A549 (cell line): ENCODE data around the gene PPP1R8. TPM values are rescaled to one million over a fixed set of nuclear protein-coding genes. Genes with fewer than 3 reads are reported as not detected.

Experiments used
- ATAC-seq, 2 experiments: fragments of 200-7000 bp in 1 of 2; fragments of >200 bp in 1 of 2; cut with Nextera tagmentation in 1 of 2; cut with Tn5 transposase in 1 of 2; 3 replicates each; pipeline versions ENCODE4 v1.8.0 to v1.9.1; 2018 to 2020; ENCODE audit warnings: mild to moderate bottlenecking in 1 of 2, moderate library complexity in 1 of 2
- CTCF ChIA-PET: fragments of 300-600 bp; sonication (Branson Sonifier 250); formaldehyde crosslinking; extraction: SDS; loops from one replicate; lab custom pipeline; 2021; ENCODE audit warnings: antibody characterized with exemption, inconsistent platforms; lab: Yijun Ruan, JAX
- POLR2A ChIA-PET: fragments of 350-600 bp; formaldehyde crosslinking; extraction: SDS; loops from one replicate; lab custom pipeline; 2021; ENCODE audit warnings: antibody characterized with exemption, inconsistent platforms; lab: Yijun Ruan, JAX
- DNase-seq, 2 experiments: peaks; one replicate each; pipeline versions ENCODE4 v3.0.0 to v3.0.0-alpha.2; 2011 to 2016; ENCODE audit warnings: low read depth in 1 of 2, low spot score in 1 of 2
- FAIRE-seq: peaks from 2 replicates; lab custom pipeline; 2011; peaks lifted over from hg19 to GRCh38; lab: Jason Lieb, UNC
- H3K27ac ChIP-seq, 2 experiments: fragments of >200 bp; sonication (Bioruptor Twin); formaldehyde crosslinking; 3 replicates each; pipeline ENCODE4 v1.5.1; 2016 to 2017
- H3K4me1 ChIP-seq: fragments of >200 bp; sonication (Bioruptor Twin); formaldehyde crosslinking; 3 replicates; pipeline ENCODE4 v1.6.1; 2016
- H3K4me2 ChIP-seq: fragments of >200 bp; sonication (Bioruptor Twin); formaldehyde crosslinking; 3 replicates; pipeline ENCODE4 v1.6.1; 2016
- H3K4me3 ChIP-seq: fragments of >200 bp; sonication (Bioruptor Twin); formaldehyde crosslinking; 3 replicates; pipeline ENCODE4 v1.5.1; 2016
- H3K9me3 ChIP-seq: fragments of >200 bp; sonication (Bioruptor Twin); formaldehyde crosslinking; 3 replicates; pipeline ENCODE4 v1.6.1; 2016
- CBX2 ChIP-seq: fragments of 200-600 bp; sonication (generic); IDR thresholded peaks from 2 replicates; pipeline ENCODE4 v1.6.1; 2016; ENCODE audit warnings: low read depth, mild to moderate bottlenecking, borderline replicate concordance
- CBX8 ChIP-seq: fragments of 200-600 bp; sonication (generic); IDR thresholded peaks from 2 replicates; pipeline ENCODE4 v1.6.1; 2016
- EHMT2 ChIP-seq: fragments of 200-600 bp; sonication (generic); IDR thresholded peaks from 2 replicates; pipeline ENCODE4 v1.6.1; 2016; ENCODE audit warnings: antibody characterized with exemption, low read depth, mild to moderate bottlenecking, moderate library complexity
- GATA3 ChIP-seq: IDR thresholded peaks from 2 replicates; pipeline ENCODE4 v1.6.1; 2012; ENCODE audit warnings: borderline replicate concordance
- HEYL ChIP-seq: fragments of 250-450 bp; sonication (Bioruptor Pico); IDR thresholded peaks from 2 replicates; pipeline ENCODE4 v1.8.0; 2021; ENCODE audit warnings: mild to moderate bottlenecking, moderate library complexity
- HOXA7 ChIP-seq: fragments of 250-450 bp; sonication (Bioruptor Pico); IDR thresholded peaks from 2 replicates; pipeline ENCODE4 v1.5.0; 2020; ENCODE audit warnings: mild to moderate bottlenecking, moderate library complexity
- KDM5A ChIP-seq: fragments of 200-600 bp; sonication (generic); IDR thresholded peaks from 2 replicates; pipeline ENCODE4 v1.6.1; 2016; ENCODE audit warnings: antibody characterized with exemption, mild to moderate bottlenecking
- NPAS2 ChIP-seq: fragments of 250-450 bp; sonication (Bioruptor Pico); IDR thresholded peaks from 2 replicates; pipeline ENCODE4 v1.8.0; 2022; ENCODE audit warnings: mild to moderate bottlenecking, moderate library complexity, borderline replicate concordance
- RNF2 ChIP-seq: fragments of 200-600 bp; sonication (generic); IDR thresholded peaks from 2 replicates; pipeline ENCODE4 v1.6.1; 2016; ENCODE audit warnings: low read depth, mild to moderate bottlenecking, antibody characterized with exemption, moderate library complexity, borderline replicate concordance
- SREBF2 ChIP-seq: fragments of 450-650 bp; IDR thresholded peaks from 2 replicates; pipeline ENCODE4 v1.6.1; 2014; ENCODE audit warnings: mild to moderate bottlenecking, moderate library complexity
- ZNF302 ChIP-seq: fragments of 250-450 bp; sonication (Bioruptor Pico); IDR thresholded peaks from 2 replicates; pipeline ENCODE4 v1.9.0; 2021; ENCODE audit warnings: inconsistent platforms, mild to moderate bottlenecking, moderate library complexity
- ZSCAN20 ChIP-seq: fragments of 250-450 bp; sonication (Bioruptor Pico); IDR thresholded peaks from 2 replicates; pipeline ENCODE4 v1.8.0; 2022; ENCODE audit warnings: mild to moderate bottlenecking, moderate library complexity
- WGBS: methylation state at CpG from one replicate; pipeline ENCODE4 v1.1.6; 2017; ENCODE audit errors: missing lambda C conversion rate; 5-methylcytosine and 5-hydroxymethylcytosine counted together
- polyA plus RNA-seq, 4 experiments: library from polyadenylated mRNA; depleted of rRNA in 3 of 4; stranded (reverse); fragments of >200 nt; fragmentation: RNase III in 1 of 4; extraction: RNeasy Plus Mini Kit Qiagen cat#74134 plus additional on column Dnase treatment in 1 of 4; gene quantifications; 2 replicates in 3 of 4; 3 replicates in 1 of 4; pipeline ENCODE4 v1.2.3, GENCODE V29; 2011 to 2017
- TF ChIP-seq, protein P1 (sequence below): fragments of 150-350 bp; IDR thresholded peaks from 2 replicates; pipeline ENCODE4 v1.6.1; 2014; ENCODE audit warnings: low read depth, mild to moderate bottlenecking, low read length
- TF ChIP-seq, protein P2 (sequence below): fragments of >200 bp; sonication (Bioruptor Twin); formaldehyde crosslinking; IDR thresholded peaks from 2 replicates; pipeline ENCODE4 v1.6.1; 2016
- TF ChIP-seq, protein P3 (sequence below): IDR thresholded peaks from 2 replicates; pipeline ENCODE4 v1.6.1; 2012
- TF ChIP-seq, protein P4 (sequence below): fragments of >200 bp; sonication (Bioruptor Twin); formaldehyde crosslinking; IDR thresholded peaks from 3 replicates; pipeline ENCODE4 v1.5.1; 2016
- TF ChIP-seq, protein P5 (sequence below): IDR thresholded peaks from 2 replicates; pipeline ENCODE4 v1.6.1; 2012; ENCODE audit warnings: low read depth, borderline replicate concordance
- TF ChIP-seq, protein P6 (sequence below): IDR thresholded peaks from 2 replicates; pipeline ENCODE4 v1.6.1; 2012
- TF ChIP-seq, protein P7 (sequence below): fragments of 200-600 bp; sonication (generic); IDR thresholded peaks from 2 replicates; pipeline ENCODE4 v1.6.1; 2016; ENCODE audit warnings: antibody characterized with exemption, mild to moderate bottlenecking, moderate library complexity

PPP1R8 gene
- polyA plus RNA-seq, 2 of the 4 experiments (the other 2 are of a cell fraction), result 34.0 to 42.0 TPM

DNA sequence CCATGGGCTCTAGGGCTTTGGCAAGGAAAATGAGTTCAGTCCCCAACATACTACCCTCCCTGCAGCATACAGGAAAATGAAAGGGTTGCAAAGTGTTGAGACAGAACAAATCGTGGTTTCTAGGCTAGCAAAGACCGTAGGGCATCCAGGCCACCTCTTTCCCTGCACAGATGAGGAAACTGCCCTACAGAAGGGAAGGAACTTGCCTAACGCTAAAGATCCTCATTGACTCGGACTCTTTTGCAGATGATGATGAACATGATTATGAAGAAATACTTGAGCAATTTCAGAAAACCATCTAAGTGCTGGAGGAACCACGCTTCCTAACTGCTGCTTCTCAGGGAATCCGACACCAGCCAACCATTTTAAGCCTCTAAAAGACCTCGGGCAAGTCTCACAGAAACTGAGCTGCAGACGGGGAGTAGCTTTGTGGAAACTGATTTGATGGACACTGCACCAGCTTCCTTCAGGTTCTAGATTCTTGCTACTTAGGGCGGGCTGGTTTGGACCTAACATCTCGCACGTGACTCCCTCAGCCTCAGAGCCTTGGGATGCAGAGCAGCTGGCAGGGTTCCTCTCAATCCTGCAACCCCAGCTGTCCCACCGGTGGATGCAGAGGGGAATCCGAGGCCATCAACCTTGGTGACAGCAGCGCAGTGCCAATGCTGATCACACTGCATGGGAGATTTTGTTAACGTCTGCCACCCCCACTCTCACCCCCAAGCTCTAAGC is 55.2 kb downstream of the PPP1R8 start:
- no peak for ATAC-seq
- CTCF ChIA-PET, result no interaction called here
- TF ChIP-seq EHMT2, result no peak
- TF ChIP-seq, protein P1, sequence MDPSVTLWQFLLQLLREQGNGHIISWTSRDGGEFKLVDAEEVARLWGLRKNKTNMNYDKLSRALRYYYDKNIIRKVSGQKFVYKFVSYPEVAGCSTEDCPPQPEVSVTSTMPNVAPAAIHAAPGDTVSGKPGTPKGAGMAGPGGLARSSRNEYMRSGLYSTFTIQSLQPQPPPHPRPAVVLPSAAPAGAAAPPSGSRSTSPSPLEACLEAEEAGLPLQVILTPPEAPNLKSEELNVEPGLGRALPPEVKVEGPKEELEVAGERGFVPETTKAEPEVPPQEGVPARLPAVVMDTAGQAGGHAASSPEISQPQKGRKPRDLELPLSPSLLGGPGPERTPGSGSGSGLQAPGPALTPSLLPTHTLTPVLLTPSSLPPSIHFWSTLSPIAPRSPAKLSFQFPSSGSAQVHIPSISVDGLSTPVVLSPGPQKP, result no peak
- no peak for TF ChIP-seq RNF2
- TF ChIP-seq, protein P2, sequence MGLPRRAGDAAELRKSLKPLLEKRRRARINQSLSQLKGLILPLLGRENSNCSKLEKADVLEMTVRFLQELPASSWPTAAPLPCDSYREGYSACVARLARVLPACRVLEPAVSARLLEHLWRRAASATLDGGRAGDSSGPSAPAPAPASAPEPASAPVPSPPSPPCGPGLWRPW, result no peak
- no peak for TF ChIP-seq NPAS2 (CRISPR knock-in tag)
- TF ChIP-seq, protein P3, sequence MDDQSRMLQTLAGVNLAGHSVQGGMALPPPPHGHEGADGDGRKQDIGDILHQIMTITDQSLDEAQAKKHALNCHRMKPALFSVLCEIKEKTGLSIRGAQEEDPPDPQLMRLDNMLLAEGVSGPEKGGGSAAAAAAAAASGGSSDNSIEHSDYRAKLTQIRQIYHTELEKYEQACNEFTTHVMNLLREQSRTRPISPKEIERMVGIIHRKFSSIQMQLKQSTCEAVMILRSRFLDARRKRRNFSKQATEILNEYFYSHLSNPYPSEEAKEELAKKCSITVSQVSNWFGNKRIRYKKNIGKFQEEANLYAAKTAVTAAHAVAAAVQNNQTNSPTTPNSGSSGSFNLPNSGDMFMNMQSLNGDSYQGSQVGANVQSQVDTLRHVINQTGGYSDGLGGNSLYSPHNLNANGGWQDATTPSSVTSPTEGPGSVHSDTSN, result no peak
- TF ChIP-seq CBX8, result no peak
- TF ChIP-seq, protein P4, sequence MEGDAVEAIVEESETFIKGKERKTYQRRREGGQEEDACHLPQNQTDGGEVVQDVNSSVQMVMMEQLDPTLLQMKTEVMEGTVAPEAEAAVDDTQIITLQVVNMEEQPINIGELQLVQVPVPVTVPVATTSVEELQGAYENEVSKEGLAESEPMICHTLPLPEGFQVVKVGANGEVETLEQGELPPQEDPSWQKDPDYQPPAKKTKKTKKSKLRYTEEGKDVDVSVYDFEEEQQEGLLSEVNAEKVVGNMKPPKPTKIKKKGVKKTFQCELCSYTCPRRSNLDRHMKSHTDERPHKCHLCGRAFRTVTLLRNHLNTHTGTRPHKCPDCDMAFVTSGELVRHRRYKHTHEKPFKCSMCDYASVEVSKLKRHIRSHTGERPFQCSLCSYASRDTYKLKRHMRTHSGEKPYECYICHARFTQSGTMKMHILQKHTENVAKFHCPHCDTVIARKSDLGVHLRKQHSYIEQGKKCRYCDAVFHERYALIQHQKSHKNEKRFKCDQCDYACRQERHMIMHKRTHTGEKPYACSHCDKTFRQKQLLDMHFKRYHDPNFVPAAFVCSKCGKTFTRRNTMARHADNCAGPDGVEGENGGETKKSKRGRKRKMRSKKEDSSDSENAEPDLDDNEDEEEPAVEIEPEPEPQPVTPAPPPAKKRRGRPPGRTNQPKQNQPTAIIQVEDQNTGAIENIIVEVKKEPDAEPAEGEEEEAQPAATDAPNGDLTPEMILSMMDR, result no peak
- TF ChIP-seq ZSCAN20 (CRISPR knock-in tag), result no peak
- no peak for TF ChIP-seq GATA3
- TF ChIP-seq KDM5A, result no peak
- TF ChIP-seq, protein P5, sequence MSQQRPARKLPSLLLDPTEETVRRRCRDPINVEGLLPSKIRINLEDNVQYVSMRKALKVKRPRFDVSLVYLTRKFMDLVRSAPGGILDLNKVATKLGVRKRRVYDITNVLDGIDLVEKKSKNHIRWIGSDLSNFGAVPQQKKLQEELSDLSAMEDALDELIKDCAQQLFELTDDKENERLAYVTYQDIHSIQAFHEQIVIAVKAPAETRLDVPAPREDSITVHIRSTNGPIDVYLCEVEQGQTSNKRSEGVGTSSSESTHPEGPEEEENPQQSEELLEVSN, result no peak
- TF ChIP-seq SREBF2, result no peak
- TF ChIP-seq, protein P6, sequence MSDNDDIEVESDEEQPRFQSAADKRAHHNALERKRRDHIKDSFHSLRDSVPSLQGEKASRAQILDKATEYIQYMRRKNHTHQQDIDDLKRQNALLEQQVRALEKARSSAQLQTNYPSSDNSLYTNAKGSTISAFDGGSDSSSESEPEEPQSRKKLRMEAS, result no peak
- TF ChIP-seq, protein P7, sequence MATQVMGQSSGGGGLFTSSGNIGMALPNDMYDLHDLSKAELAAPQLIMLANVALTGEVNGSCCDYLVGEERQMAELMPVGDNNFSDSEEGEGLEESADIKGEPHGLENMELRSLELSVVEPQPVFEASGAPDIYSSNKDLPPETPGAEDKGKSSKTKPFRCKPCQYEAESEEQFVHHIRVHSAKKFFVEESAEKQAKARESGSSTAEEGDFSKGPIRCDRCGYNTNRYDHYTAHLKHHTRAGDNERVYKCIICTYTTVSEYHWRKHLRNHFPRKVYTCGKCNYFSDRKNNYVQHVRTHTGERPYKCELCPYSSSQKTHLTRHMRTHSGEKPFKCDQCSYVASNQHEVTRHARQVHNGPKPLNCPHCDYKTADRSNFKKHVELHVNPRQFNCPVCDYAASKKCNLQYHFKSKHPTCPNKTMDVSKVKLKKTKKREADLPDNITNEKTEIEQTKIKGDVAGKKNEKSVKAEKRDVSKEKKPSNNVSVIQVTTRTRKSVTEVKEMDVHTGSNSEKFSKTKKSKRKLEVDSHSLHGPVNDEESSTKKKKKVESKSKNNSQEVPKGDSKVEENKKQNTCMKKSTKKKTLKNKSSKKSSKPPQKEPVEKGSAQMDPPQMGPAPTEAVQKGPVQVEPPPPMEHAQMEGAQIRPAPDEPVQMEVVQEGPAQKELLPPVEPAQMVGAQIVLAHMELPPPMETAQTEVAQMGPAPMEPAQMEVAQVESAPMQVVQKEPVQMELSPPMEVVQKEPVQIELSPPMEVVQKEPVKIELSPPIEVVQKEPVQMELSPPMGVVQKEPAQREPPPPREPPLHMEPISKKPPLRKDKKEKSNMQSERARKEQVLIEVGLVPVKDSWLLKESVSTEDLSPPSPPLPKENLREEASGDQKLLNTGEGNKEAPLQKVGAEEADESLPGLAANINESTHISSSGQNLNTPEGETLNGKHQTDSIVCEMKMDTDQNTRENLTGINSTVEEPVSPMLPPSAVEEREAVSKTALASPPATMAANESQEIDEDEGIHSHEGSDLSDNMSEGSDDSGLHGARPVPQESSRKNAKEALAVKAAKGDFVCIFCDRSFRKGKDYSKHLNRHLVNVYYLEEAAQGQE, result no peak
- no peak for TF ChIP-seq CBX2
- TF ChIP-seq HOXA7 (CRISPR knock-in tag), result no peak
- no peak for TF ChIP-seq ZNF302 (CRISPR knock-in tag)
- no peak for TF ChIP-seq HEYL (CRISPR knock-in tag)
- TF ChIP-seq, all 56 proteins: peak for 0
- Histone ChIP-seq H3K9me3 (no peaks in the 10 kb centered on the region), H3K4me3 (no peak overlapping the region), H3K4me1 (no peaks in the 10 kb centered on the region), H3K27ac (no peak overlapping the region), H3K4me2 (no peak overlapping the region)
- POLR2A ChIA-PET, result interaction anchor here (0.5 kb wide), 1 partner anchor 374 kb away, joined by 10 read pairs; no protein-coding TSS in a partner anchor
- FAIRE-seq (no peak), DNase-seq (no peak)
- 95% methylated on average over 13 of the region's 15 CpGs for WGBS
